NCI-H2171 treated with DMSO at 0.1 percent for 48 hours (cell line): ENCODE data around the gene PTPRT.

Experiments
- DNase-seq: peaks from one replicate; lab custom pipeline; 2025; lab: John Stamatoyannopoulos, UW

The PTPRT gene

GRCh38 chr20:42795111-42795695, 394.5 kb downstream of the PTPRT start:
- DNase-seq: peak; percentile 73

GRCh38 chr20:42792052-42792451, 397.7 kb downstream of the PTPRT start:
- no peak for DNase-seq

- DNase-seq: no peak
These were observed 399.6 kb downstream of the PTPRT start for GRCh38 chr20:42790111-42790510.

DNA sequence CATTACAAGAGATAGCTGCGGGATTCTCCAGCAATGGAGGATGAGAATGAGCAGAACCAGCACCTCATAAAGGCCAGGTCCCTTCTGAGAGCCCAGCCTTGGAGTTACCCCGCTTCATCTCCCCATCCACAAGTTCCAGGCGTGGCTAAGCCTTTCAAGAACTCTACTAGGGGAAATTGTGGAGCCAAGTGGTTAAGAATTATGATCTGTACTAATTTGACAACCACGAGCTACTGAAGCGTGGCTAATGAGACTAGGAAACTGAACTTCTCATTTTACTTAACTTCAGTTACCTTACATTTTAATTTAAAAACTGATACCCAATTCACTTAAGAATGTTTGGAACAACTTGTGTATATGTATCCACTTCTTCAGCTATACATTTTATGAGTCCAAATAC, 401.0 kb downstream of the PTPRT start:
- no peak for DNase-seq

- DNase-seq: no peak
These were observed 404.7 kb downstream of the PTPRT start for GRCh38 chr20:42785041-42785440.

- peak; percentile 60 for DNase-seq
These were observed 410.5 kb downstream of the PTPRT start for GRCh38 chr20:42779216-42779615.

- DNase-seq: no peak
These were observed 413.8 kb downstream of the PTPRT start for GRCh38 chr20:42775866-42776265.

DNA sequence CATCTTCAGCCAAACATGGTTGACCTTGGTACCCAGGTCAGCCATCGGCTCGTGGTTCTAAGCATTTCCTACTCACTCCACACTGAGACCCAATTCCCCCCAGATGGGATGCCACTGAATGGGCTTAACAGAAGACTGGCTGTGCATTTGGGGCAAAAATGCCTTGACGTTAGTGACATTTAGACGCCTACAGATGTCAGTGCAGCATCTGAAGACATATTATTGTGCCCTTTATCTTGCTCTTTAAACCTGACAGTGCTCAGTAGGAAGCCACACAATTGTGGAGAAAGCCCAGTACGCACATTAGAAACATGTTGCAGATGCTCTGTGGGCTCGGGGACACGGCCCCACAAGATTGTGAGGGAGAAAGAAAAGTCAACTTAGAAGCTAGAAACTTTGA, 414.7 kb downstream of the PTPRT start:
- DNase-seq: no peak

DNA sequence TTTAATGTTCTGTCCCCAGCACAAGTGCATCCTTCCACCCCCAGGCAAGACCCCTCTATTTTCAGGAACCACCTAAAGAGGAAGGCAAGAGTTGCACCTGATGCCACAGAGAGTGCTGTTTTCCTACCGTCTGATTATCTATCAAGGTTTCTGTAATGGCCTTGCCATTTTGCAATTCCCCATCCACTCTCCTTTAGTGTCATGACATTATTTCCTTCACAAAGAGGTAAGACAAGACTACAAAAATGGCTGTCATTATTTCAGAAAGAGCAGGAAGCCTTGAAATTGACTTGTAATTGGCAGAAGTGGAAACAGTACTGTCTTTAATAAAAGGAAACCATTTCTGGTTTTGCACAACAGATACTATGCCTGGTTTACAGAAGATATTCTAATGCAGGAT, 426.7 kb downstream of the PTPRT start:
- no peak for DNase-seq

DNA sequence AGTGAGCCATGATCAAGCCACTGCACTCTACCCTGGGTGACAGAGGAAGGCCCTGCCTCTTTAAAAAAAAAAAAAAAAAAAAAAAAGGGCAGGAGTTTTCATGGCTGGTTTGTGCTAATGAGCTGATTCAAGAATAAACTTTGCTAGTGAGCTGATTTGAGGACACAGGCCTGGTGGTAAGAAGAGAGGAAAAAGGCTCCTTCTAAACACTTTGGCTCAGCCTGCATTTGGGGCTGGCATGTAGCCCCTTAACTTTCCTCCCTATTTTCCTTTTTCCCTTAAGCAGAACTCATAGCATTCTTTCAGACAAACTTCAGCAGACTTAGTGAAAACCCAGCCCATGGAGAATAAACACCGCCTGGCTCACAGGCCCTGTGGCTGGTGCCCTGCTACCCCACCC, 432.7 kb downstream of the PTPRT start:
- DNase-seq: no peak

- DNase-seq: no peak
These were observed 435.0 kb downstream of the PTPRT start for GRCh38 chr20:42754706-42755105.

DNA sequence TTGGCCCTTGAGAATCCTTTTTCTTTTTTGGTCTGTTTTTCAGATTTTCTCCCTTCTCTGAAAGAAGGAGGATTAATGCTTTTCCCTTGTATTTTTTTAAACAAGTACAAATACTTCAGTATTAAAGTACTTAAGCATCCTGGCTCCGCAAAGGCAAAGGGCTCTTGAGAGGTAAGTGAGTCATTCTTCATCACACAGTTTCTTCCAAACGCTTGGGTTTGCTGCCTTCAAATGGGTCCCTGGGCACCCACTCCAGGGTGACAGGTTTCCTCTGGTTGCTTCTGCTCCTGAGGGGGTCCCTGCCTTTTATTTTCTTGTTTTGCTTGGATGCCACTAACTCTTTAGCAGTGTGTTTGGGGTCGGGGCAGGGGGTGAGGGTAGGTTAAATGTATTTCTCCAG, 437.1 kb downstream of the PTPRT start:
- DNase-seq: no peak

- no peak for DNase-seq
These were observed 440.1 kb downstream of the PTPRT start for GRCh38 chr20:42749556-42749955.

DNA sequence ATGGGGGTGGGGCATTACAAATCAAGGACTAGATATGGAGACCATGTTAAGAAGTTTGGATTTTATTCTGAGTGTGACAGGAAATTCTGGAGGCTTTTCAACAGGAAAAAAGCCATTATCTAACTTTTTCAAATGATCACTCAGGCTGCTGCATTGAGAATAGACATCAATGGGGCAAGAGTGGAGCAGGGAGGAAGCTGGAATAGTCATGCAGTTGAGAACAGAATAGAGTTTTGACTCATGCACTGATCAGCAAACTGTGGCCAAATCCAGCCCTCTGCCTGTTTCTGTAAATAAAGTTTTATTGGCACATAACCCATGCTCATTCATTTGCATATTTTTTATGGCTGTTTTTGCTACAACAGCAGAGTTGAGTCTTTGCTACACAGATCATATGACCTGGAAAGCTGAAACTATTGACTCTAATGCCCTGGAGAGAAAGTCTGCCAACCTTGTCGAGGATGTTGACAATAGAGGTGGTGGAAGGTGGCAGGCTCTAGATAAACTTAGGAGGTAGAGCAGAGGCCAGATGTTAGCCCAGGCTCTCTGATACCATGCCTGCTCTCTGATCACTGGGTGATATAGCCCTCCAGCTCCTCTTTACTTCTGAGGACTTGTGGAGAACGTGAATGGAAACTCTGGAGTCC, 441.8 kb downstream of the PTPRT start:
- no peak for DNase-seq

GRCh38 chr20:42744756-42745465, 444.8 kb downstream of the PTPRT start:
- DNase-seq: no peak

DNA sequence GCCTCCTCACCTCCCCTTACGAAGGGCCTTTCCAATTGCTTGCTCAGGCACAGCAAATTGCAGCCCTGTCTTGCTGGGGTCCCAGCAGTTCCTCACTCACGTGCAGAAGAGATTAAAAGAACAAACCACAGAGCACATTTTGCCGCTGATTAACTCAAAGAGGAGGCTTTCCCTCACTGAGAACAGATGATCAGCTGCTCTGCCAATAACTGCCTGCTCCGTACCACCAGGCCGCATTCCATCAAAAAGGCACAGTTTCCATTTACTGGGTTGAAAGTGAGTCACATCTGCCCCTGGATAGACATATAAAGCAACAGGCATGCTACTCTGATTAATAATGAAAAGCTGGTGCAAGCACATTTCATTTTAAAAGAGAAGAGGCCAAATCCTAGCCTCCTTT, 446.8 kb downstream of the PTPRT start:
- DNase-seq: no peak

DNA sequence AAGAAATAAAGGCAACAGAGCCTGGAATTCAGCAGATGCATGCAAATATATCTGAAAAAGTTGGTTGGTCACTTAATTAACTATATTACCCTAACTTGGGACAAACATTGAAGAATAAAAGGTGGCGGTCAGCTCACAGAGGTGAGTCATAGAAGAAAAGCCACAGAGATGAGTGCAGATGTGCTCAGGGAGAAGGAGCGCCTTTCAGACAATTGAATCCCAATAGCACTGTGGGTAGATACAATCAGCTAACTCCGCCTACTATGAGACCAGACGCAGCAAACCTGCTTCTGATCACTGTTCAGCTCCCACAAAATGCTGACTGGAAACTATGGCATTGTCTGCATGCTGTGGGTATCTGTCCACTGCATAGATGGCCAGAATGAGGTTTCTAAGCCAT, 447.8 kb downstream of the PTPRT start:
- DNase-seq: no peak

- no peak for DNase-seq
These were observed 449.4 kb downstream of the PTPRT start for GRCh38 chr20:42740226-42740870.

DNA sequence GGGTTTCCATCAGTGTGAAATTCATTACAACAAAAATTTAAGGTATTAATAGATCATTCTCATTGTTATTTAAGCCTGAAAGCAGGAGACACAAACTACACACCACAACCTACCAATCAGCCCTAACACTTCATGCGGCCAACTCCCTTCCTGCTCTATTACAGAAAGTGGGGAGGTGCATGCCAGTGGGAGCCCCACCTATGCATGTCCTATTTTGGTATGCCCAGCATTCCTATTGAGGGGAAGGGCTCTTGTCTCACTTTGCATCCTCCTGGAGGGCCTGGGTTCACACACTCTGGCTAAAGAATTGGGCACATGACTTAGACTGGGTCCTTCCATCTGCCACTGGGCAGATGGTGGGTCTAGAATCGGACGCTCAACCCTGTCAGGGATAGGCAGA, 450.0 kb downstream of the PTPRT start:
- DNase-seq: no peak

DNA sequence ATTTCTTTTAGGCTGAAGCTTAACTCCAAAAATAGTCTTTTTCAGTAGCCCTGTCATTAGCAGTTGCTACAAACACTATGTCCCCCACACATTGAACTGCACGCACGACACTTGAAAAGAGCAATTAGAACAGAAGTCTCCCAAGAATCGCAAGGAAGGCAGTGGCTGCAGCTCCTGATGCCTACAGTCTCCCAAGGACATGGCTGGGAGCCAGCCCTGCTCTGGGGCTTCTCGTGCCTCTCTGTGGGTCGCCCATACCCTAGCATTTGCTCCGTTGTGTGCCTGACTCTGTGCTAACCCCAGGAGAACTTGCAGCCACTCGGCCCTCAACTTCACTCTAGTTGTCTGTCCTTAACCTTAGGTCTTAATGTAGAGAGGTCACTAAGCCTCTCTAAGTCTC, 454.2 kb downstream of the PTPRT start:
- no peak for DNase-seq

- DNase-seq: peak; percentile 59
These were observed 454.9 kb downstream of the PTPRT start for GRCh38 chr20:42734660-42735368.

GRCh38 chr20:42721923-42722322, 467.8 kb downstream of the PTPRT start:
- peak; percentile 30 for DNase-seq
